Stimulated activated CD4-positive, alpha-beta T cell treated with anti-CD3 and anti-CD28 coated beads, Interleukin-4, amount 100 ng/mL, for 1 hour (primary cell): Measurements from ENCODE around the gene LNP1.
A peak's percentile ranks its signal among the peaks of the same experiment; 100 is the strongest.
"Not testable (repeated sequence)": the region's sequence is repeated elsewhere in the genome, so short reads cannot be mapped to it uniquely, and the experiment has no call there.

Source experiments
- DNase-seq: peaks from one replicate; pipeline ENCODE4 v3.0.0-alpha.2; 2020

Gene LNP1, protein sequence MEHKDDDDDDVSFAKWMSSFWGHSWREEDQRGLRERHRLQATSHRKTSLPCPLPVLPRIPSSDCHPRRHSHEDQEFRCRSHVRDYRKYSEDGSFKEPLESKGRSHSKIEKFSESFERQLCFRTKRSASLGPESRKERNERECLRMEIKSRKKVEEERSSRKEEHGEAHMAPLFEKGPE

DNA sequence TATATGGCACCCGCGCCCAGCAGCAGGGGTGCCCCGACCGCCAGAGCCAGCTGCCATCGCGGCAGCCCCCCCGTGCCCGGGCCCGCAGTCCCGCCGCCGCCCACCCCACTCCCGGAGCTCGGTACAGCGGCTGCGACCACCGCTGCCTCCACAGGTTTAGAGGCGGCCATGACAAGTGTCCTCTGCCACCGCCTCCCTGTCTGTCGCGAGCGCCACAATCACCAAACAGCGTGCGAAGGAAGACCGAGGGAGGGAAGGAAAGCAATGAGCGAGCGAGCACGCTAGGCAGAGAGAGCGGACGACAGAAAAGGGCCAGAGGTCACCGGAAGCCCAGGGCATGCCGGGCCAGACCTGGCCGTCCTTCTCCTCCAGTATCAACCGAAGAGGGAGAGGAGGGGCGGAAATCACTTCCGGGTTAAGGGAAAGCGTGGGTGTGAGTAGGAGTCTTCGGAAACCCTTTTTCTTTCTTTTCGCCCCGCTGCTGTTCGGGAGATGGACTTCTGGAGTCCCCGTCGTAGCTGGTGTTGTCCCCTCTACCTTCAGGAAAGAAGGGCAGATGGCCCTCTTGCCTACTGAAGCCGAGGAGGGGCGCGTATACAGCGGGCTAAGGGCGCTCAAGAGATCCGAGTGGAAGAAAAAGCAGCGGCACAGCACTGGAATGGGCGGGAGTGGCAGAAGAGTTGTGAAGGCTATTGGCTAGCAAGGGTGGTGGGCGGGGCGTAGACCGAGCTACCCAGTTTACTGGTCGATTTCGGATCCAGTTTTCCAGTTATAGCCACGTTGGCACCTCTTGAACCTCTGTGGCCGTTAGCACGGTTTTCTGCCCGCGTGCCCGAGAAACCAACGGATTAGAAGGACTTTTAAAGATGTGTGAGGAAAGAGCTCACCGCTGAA lies at the start of gene LNP1, which contains the start of gene TOMM70:
Gene LNP1 (plus strand): TSS at position 760 of the 894 bp plus-strand sequence. CDS start 28,191 bp downstream, outside the sequence.
Gene TOMM70 (minus strand): TSS at position 310 of the 894 bp plus-strand sequence. CDS start 140 bp downstream, at position 170.
- DNase-seq: peak; percentile 96

DNA sequence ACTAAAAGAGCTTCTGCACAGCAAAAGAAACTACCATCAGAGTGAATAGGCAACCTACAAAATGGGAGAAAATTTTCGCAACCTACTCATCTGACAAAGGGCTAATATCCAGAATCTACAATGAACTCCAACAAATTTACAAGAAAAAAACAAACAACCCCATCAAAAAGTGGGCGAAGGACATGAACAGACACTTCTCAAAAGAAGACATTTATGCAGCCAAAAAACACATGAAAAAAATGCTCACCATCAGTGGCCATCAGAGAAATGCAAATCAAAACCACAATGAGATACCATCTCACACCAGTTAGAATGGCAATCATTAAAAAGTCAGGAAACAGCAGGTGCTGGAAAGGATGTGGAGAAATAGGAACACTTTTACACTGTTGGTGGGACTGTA lies 49.6 kb upstream of the LNP1 start:
- not testable (repeated sequence) for DNase-seq

DNA sequence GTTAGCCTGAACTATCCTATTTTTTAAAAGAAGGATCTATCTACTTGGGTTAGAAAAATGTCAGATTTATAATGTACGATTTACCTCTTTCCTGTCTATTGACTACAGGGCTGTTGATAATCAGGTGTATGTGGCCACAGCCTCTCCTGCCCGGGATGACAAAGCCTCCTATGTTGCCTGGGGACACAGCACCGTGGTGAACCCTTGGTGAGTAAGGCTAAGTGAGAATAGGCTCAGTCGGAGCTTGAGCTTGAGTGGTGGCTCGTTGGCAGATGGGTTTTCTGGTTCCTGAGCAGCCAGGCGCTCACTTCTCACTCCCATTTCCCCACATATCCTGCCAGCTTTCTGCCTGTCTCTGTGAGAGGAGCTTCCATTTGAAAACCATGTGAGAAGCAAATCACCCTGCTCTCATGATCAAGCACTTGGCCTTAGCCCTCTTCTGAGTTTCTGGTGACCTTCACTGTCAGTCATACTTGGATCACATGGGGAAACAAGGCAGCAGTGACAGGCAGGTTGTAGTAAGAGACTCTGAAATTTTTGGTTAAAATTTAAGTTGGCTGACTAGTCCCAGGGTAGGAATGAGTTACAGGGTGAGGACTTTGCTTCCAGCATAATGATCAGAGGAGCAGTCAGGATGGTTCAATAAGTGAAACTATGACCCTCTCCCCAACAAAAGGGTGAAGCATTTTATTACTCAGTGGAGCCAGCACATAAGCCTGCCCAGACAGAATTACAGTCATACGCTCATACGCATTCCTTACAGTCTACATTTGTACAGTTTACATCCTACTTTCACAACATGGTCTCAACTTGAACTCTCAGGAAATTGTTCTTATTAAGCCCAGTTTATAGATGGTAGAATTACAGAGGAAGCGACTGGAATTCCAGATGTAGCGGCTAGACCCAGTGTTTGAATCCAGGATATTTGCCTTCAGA lies 48.8 kb upstream of the LNP1 start:
- DNase-seq: no peak

DNA sequence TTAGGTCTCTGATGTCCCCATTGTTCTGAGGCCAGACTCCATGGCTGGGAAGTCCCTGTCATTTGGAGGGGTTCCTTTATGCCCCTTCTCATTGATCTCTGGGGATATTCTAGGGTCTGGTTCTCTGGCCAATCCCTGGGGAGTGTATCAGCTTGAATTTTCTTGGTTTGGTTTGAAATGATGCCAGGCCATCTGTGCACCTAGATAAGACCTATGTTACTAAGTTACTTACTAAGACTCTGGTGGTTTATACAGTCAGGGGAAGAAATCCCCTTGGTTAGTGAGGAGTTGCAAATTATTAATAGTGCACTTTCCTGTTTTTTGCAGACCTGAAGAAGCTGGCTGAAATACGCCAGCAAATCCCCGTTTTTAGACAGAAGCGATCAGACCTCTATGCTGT lies 46.5 kb upstream of the LNP1 start:
- DNase-seq: no peak

DNA sequence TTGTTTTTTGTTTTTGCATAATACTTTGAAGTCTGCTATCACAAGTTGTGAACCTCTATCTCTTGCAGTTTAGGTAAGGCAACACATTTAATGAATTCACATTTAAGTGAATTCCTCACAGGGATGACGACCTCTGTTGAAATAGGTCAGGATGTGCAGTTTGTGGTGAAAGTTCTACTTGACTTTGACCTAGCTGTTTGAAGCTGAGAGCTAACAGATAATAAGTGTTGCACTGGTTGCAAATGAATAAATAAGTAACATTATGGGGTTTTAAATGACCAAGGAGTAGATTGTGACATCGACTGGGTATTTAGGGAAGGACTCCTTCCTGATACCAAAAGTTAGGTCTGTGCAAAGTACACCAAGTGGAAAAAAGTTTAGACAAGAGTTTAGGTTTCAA lies 42.9 kb upstream of the LNP1 start:
- DNase-seq: no peak

DNA sequence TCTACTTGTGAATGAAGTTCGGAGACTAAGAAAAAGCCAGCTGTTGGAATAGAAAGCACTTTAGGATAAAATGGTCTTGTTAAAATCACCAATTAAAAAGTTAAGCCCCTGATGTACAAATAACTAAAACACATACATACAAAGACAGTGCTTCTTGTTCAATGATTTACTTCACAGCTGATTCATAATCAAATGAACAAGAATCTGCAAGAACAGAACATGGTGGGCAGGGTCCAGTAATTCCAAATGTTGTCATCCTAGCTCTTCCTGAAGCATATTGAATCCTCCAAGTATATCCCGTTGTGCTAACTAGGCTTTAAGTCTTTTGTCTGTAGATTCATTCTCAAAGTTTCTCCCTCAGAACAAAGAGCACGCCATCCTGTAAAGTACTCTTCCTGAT lies 42.3 kb upstream of the LNP1 start:
- no peak for DNase-seq

DNA sequence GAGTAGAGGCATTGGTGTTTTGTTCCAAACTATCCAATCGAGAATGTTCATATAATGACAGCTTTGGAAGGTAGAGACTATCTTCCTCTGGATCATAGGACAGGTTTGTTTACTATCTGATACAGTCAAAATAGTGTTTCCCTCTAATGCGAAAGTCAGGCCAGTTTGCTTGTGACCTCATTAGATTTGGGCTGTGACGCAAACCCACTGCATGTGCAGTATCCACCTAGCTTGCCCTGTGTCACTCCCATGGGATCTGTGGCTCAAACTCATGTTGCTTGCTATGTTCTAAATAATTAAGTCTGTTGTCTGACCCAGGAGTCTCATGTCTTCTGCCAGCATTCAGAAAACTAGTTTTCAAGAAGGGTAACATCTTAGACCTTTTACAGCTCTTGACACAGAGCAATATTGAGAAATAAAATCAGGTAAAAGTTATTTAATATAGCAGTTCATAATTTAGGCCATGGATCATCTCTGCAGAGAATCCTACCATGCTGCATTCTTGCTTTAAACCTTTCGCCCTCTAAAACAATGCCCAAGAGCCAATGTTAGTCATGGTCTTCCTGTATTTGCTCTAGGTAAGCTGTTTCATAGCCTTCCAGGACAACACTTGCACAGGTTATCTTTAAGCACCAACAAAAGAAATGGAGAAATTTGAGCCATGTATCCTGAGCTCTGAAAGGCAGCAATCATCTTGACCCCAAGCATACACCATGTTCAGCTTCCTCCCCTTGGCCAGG lies 40.4 kb upstream of the LNP1 start:
- DNase-seq: no peak

DNA sequence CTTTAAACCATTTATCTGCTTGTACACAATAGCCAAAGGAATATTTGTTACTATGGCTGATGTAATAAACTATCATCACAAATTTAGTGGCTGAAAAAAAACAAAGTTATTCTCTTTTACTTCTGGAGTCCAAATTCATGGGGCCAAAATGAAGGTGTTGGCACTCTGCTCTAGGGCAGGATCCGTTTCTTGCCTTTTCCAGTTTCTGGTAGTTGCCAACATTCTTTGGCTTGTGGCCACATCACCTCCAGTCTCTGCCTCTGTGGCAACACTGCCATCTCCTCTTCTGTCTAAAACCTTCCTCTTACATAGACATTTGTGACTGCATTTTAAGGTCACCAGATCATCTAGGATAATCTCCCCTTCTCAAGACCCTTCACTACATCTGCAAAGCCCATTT lies 39.4 kb upstream of the LNP1 start:
- DNase-seq: no peak

DNA sequence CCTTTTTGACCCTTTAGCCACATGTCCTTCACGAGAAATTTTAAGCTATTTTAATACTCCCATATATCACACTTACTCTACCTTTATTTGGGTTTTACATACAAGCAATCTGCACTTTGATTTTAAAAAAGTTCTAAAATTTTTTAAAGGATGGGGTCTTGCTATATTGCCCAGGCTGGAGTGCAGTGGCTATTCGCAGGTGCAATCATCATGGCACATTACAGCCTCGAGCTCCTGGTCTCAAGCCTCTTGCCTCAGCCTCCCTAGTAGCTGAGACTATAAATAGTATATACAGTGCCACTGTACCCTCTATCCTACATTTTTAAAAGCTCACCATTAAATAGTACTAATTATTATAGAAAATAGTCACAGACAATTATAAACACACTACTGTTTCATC lies 36.9 kb upstream of the LNP1 start:
- no peak for DNase-seq

DNA sequence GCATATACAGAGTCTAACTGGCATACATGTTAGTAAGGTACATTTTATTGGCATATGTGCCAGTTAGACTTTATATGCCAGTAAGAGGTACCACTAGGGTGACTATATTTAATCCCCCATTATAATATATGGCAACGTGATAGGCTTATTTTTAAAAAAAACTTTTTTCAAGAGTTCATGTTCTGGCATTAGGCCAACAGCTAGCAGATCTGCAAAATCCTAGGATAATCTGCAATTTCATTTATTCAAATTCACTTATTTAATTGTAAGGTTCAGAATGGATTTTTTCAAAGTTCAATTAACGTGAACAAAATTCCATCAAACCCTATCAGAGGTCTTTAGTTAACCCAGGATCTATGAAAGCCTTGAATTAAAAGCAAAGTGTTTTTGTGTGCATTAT lies 34.9 kb upstream of the LNP1 start:
- no peak for DNase-seq

DNA sequence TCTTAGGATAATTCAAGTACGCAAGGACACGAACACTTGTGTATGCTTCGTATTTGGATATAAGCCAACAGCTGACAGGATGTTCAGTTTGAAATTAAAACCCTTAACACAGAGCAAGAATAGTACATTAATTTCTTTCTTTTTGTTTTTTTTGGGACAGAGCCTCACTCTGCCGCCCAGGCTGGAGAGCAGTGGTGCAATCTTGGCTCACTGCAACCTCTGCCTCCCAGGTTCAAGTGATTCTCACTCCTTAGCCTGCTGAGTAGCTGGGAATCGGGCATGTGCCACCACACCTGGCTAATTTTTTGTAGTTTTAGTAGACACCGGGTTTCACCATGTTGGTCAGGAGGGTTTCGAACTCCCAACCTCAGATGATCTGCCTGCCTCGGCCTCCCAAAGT lies 32.9 kb upstream of the LNP1 start:
- no peak for DNase-seq

DNA sequence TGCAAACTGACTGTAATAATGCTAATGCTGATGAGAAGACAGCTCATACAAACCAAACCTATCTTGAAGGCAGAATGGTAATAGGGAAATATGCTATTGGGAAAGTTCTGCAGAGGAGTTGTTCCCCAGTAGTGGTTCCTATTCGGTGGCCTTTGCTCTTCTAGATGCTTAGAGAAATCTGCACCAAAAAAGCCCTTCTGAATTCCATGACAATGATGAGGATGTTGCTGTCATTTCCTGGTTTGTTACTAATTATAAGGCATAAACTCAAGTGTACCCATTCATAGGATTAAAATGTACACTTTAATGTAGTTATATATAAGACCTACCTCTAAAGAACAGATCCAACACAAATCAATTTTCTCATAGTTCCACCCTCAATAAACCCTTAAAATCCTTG lies 30.6 kb upstream of the LNP1 start:
- DNase-seq: no peak

DNA sequence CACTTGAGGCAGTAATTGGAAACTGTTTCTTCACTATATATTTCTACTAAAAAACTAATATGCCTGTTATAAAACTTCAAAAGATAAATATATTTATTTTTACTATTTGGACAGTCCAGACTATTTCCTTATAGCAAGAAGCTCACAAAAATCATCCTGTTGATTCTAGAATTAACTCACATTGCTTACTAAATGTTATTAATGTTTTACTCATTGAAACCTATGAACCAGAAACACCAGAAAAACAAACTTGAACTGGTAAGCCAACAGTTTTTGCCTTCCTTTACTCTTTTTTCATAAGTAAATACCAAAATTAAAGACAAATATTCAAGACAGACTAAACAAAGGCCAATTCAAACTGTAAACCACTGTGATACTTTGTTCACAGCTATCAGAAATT lies 26.8 kb upstream of the LNP1 start:
- no peak for DNase-seq

DNA sequence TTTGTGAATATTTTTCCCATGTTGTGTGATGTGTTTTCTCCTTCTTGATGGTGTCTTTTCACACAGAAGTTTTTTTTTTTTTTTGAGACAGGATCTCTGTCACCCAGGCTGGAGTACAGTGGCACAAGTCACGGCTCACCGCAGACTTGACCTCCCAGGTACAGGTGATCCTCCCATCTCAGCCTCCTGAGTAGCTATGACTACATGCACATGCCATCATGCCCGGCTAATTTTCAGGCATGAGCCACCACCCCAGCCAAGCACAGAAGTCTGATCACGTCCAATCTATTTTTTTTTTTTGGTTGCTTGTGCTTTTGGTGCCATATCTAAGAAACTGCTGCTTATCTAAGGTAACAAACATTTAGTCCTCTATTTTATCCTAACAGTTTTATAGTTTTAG lies 25.0 kb upstream of the LNP1 start:
- DNase-seq: no peak

DNA sequence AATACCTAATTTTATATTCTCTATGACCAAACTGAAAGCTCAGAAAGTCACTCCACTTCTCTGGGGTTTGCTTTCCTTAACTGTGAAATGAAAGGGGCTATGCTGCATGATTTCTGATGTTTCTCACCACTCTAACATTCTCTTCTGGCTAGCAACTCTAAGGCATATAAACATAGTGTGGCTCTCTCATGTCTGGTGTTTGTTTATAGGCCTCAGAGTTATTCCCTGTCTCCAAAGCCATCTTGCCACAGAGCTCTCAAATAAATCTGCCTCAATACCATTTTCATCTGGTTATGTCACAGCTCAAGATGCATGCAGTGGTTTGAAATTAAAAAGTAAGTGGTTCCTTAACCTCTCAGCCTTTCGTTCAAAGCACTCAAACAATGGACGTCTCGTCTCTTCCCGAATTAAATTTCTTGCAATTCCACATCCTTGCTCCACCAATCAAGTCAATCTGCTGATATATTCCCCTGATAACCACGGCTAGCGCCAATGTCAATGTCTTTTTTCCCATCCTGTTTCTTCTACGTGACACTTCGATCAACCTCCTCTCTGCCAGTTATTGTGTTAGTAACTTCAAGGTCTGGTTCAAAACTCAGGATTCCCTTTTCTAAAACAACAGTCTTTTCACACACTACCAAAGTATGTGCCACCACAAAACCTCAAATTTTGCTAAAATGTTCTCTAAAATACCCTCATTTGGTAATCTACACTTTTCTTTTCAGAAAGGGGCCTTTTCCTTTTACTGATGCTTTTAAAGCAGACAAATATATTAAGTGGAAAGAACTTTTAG lies 16.4 kb upstream of the LNP1 start:
- no peak for DNase-seq

DNA sequence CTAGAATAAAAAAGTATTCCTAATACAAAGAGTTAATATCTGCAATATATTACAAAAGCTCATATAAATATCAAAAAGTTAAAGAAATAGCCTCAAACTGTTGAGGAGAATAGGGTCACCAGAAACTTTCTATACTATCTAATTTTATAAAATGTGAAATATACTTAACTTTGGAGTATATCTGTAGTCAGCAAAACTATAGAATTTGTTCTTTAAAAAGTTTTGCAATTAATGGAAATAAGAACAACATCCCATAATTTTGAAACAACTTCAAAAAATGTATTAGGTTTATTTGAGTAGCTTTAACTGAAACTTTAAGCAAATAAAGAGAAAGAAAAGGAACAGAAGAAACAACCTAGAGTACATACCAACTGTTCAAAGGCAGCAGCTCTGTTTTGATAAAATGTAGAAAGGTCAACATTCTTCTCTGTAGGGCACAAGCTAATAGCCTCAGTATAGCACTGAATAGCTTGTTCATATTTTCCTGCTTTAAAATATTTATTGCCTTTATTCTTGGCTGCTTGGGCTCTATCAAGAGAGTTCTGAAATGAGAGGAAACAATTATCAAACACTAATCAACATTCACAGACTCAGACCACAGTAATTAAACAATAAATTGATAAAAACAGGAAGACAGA lies 14.8 kb upstream of the LNP1 start:
- no peak for DNase-seq

DNA sequence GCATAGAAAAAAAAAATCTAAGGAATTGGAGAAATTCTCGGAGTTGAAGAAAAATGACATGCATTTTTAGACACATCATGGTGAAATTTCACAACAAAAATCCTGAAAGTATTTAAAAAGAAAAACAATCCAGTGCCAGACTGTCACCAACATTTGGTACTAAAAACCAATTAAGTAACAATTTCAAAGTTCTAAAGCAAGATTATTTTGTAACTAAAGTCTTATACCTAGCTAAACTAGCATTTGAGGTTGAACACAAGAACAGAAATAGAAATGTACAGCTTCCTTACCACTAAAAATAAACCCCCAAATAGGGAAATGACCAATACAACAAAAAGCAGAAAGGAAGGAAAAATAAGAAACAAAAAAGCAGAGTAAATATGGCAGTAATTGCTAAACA lies 12.3 kb upstream of the LNP1 start:
- no peak for DNase-seq

DNA sequence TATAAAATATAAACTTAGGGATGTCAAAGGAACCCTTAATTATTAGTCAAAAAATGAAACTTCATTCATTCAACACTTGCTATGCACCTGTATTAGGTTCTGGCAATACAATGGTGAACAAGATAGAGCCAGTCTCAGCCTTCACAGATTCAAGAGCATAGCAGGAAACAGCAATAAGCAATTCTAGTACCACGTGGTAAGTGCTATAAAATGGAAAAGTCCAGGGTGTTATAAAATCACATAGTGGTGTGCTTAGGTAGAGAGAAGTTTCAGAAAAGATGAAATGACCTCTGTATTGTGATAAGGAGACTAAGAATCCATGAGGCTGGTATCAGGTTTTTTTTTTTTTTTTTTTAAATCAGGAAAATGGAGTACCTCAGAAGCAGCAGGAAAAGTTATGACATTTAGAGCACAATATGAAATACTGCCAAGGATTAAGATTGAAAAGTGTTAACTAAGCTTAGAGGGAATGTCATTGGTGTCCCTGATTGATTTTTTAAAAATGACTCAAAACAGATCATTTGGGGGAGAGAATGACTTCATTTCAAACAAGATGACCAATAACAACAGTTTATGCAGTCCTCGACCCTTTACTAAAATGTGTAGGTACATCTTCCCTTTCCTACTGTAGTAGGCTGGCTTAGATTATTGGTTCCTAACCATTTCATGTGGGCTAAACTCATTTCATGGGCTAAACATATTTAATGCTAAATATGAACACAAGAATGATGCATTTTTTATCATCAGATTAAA lies 5.5 kb upstream of the LNP1 start:
- no peak for DNase-seq

DNA sequence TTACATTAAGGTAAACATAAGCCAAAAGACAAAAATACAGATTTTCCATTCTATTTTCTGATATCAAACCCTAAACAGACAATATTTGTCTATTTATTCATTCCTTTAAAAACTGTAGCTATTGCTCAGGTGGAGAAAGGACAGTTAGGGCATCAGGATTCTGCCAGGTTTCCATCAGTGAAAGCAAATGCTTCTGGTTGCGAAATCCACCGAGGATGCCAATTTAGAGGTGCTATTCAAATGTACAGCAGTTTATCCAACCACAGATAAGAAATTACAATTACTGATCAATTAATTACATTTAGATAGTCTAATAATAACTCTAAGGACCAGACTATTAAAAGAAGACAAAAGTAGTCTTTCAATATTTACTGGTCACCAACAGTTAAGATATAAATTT lies 4.4 kb upstream of the LNP1 start:
- DNase-seq: no peak

DNA sequence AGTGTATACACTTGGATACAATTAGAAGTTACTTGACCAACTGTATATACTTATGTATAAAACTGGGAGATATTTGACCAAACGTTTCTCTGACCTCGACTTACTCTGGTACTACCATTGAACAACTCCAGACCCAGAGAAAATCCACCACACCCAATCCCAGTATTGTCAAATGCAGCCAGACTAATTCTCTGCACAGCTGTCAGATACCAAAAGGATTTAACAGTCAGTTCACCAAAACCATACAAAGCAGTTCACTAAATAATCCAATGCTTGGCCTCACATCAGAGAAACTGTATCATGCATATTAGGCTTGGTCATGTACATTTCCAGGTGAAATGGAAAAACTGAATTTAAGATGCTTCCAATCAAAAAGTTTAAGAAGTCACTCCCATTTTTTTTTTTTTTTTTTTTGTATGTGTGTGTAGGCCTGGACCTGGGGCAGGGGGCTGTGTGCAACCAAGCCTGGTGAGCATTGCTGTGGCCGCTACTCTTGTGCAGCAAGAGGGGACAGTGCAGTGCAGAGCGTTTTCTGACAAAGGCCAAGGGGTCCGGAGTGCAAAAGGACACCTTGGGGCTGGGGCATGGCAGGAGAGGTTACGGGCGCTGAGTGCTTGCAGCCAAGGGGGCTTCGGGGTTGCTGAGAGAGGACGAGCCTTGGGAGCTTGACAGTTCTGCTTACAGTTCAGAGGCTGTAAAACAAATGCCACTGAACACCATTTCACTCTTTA lies 1.8 kb upstream of the LNP1 start:
- DNase-seq: no peak
